NCI-H2107 treated with DMSO at 0.1 percent for 48 hours (cell line): ENCODE results near the gene RPS15A.
A peak's percentile ranks its signal among the peaks of the same experiment; 100 is the strongest.
"Not testable (repeated sequence)": the region's sequence is repeated elsewhere in the genome, so short reads cannot be mapped to it uniquely, and the experiment has no call there.

Source experiments
- DNase-seq: peaks from one replicate; lab custom pipeline; 2025; ENCODE audit not compliant: unreplicated experiment; lab: John Stamatoyannopoulos, UW

Gene RPS15A

DNA sequence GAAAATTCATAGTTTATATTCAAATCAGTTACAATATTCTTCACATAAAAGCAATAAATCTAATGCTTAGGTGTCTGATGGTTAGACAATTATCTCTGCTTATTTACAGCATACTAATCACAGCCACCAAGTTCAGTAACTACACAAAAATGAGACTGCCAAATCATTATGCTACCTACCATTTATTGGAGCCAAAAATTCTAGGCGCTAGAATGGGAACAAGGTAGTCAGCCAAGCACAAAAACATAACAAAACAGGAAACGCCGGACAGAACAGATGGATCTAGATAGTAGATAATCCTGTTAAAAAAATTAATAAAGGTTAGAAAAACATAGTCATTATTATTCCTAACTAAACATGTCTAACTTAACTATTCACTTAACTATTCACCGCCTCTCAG, 7.6 kb upstream of the RPS15A start:
- DNase-seq, result no peak

- no peak for DNase-seq
These were observed 6.2 kb upstream of the RPS15A start for GRCh38 chr16:18796377-18796776.

DNA sequence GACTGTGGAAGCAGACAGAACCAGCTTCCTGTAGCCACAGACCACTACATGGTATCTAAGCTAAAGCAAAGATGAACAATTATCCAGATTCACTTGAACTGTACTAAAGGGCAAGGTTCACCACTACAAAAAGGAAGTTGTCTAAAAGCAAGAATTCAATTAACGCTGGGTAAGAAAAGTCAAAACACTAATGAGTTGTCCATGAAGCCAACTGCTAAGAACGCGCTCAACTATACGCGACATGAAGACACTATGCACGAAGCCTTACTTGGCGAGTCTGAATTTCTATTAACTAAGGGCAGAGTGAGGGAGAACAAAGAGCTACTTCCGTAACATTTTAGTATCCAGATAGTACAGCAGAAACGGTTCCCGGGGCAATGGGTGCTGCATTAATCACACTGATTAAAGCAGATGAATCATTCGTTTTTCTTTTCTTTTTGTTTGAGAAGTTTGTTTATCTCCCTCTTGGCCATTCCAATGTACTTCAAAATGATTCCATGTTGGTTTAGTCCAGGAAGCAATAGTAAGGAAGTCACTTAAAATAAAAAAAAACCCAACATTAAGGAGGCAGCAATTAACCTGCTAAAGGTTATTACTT, 2.8 kb upstream of the RPS15A start:
- DNase-seq, result no peak

DNA sequence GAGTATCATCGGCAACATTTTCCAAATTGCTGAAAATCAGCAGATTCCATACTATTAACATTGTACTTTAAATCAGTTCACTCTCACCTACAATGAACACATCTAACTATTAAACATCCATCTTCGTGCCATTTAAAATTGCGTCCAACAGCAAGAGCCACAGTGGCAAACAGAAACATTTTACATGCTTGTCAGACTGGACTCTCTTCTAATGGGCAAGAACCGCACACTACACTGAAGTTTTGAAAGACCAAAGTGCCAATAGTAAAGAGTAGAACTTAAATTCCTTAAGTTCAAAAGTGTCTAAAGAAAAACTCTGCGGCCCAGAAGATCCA, 652 bp downstream of the RPS15A start:
- DNase-seq, result no peak

- no peak for DNase-seq
These were observed 1.2 kb downstream of the RPS15A start for GRCh38 chr16:18788828-18789514.

GRCh38 chr16:18784917-18785623, 5.1 kb downstream of the RPS15A start:
- DNase-seq, result no peak

DNA sequence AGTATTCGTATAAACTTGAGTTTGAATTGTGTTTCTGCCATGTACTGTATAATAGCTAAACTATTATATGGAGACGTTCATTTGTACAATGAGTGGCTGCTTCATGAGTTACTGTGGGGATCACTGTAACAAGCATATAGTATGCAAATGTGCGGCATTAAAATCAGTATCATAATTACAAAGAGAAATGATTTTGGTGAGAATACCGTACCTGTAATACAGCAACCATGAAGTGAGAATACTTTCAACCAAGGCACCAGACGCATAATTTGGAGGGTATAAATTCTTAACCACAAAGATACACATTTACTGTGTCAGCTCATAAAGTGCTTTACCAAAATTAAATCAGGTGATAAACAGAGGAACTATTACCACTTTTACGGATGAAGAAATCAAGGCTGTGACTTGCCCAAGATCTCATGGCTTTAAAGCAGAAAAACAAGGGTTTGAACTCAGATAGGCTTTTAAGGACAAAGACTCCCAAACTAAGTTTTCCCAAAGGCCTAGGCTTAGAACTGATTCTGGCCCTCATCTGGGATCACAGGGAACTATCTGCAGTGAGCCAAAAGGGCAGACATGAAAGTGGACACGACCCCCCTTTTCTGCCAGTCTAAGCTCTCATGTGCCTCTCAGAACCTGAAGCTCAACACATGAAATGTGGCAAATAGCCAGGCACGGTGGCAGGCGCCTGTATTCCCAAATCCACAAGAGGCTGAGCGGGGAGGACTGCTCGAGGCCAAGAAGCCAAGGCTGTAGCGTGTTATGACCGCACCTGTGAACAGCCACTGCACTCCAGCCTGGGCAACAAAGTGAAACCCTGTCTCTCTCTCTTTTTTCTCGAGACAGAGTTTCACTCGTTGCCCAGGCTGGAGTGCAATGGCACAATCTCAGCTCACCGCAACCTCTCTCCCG, 6.4 kb downstream of the RPS15A start:
- no peak for DNase-seq

DNA sequence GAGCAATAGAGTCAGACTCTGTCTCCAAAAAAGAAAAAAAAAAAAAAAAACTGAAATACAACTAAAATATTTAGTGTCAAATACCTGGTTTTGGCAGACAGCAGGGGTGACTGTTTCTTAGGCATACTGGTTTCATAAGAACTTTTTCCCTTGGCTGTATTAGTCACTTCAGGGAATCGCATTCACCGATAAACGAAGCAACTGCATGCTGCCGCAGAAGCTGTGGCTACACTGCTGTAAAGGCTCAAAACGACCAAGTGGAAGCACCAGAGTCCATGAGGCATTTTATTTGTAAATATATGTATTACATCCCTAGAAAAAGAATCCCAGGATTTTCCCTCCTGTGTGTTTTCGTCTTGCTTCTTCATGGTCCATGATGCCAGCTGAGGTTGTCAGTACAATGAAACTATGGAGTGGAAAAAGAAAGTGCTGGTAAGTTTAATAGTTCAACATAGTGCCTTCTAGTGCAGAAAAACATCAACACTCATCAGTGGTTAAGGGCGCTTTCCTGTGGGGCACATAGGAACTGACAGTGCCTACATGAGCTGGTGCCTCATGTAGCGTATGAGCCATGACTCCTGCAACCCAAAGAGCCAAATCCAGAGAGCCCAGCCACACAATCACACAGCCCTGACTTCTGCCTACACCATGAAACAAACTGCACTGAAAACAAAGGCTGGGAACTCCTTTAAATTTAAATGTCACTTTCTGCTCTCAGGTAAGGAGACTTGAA, 7.3 kb downstream of the RPS15A start:
- no peak for DNase-seq

DNA sequence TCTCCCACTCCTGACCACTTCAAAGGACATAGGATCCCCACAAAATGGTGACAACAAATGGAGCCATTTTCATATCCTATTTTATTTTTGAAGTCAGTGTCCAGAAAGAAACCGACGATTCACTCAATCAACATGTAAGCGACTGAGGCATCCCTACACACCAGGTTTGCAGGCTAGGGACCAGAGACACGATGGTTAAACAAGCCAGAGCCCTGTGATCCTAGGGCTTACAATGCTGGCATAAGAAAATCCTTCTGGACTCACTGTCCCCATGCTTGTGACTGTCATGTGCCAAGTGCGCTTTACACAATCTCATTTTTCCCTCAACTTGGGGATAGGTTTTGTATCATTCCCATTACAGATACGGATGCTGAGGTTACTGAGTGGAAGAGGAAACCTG, 8.9 kb downstream of the RPS15A start:
- not testable (repeated sequence) for DNase-seq

- not testable (repeated sequence) for DNase-seq
These were observed 9.6 kb downstream of the RPS15A start for GRCh38 chr16:18780460-18781026.

DNA sequence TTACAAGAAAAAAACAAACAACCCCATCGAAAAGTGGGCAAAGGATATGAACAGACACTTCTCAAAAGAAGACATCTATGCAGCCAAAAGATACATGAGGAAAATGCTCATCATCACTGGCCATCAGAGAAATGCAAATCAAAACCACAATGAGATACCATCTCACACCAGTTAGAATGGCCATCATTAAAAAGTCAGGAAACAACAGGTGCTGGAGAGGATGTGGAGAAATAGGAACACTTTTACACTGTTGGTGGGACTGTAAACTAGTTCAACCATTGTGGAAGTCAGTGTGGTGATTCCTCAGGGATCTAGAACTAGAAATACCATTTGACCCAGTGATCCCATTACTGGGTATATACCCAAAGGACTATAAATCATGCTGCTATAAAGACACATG, 12.5 kb downstream of the RPS15A start:
- not testable (repeated sequence) for DNase-seq

DNA sequence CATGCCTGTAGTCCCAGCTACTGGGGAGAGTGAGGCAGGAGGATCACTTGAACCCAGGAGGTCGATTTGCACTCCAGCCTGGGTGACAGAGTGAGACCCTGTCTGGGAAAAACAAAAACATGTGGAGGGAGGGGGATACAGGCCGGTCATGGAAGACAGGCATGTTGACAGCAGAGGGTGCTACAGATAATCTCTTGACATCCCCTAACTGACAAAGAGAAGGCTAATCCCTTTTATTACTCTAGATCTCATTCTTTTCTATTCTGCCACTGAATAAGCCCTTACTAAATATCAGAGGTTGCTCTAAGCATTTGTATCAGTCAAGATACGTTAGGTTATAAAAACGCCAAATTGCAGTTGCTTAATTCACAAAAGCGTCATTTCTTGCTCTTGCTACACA, 13.8 kb downstream of the RPS15A start:
- not testable (repeated sequence) for DNase-seq

DNA sequence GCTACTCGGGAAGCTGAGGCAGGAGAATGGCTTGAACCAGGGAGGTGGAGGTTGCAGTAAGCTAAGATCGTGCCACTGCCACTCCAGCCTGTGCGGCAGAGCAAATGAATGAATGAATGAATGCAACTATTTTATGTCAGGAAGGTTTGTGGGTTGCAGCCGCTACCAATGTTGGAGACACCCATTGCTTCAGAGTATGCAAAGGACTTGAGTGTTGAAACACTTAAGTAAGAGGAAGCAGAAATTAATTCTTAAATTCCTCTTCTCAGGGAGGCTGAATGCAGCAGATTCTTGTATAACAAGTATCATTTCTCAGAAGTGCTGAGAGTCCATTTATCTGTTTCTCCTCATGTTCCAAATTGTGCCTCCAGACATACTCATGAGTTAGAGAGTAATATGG, 15.5 kb downstream of the RPS15A start:
- not testable (repeated sequence) for DNase-seq

GRCh38 chr16:18772171-18772570, 18.0 kb downstream of the RPS15A start:
- DNase-seq, result not testable (repeated sequence)

- not testable (repeated sequence) for DNase-seq
These were observed 19.7 kb downstream of the RPS15A start for GRCh38 chr16:18770336-18770962.

- not testable (repeated sequence) for DNase-seq
These were observed 22.9 kb downstream of the RPS15A start for GRCh38 chr16:18767217-18767616.

DNA sequence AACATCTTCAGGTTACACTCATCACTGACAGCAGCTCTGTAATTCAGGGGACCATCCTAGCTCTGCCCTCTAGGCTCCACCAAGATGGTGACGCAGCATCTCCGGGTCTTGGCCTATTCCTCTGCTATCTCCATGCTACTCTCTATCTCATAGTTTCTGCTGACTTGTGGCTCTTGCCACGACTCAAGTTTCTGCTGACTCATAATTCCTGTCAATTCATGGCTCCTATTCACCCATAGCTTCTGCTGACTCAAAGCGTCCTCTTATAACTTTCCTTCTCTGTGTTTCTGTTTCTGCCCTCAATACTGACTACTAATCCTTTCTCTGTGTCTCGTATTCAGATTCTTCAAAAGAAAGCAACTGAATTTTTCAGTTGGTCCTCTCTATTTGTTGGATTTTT, 27.4 kb downstream of the RPS15A start:
- DNase-seq, result not testable (repeated sequence)

DNA sequence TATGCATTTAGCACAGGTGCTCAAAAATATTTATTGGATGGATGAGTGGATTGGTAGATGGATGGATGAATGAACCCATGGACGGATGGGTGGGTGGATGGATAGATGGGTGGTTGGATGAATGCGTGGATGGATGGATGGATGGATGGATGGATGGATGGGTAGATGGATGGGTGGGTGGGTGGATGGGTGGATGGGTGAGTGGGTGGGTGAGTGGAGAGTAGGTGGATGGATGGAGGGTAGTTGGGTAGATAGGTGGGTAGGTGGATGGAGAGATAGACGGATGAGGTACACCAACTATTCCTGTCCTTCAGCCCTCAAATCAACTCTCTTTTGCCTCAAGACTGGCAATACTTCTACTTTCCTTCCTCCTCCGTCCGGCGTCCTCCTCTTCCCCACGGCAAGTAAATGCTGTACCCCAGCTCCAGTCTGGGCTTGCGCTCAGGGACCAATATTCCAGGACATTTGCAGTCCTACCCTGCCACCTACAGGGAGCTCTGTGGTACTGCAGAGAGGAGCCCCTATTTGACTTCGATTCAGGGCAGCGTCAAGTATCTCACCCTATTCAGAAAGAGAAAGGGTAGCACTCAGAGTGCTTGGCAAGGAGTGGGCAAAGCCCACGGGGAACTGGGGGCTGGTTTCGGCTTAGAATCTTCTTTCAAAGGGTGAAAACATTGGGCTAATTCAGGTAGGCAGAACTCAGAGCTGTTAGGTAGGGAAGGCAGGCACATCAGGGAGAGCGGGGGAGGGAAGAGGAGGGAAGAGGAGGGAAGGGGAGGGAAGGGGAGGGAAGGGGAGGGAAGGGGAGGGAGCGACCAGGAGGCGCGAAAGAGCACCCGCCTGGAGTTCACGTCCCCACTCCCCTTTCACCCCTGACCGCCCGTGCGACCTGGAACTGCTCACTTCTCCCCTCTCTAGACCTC, 30.3 kb downstream of the RPS15A start:
- peak; percentile 22 for DNase-seq
